CD14-positive monocyte (primary cell): ENCODE measurements around the gene MSGN1. TPM values are rescaled to one million over a fixed set of nuclear protein-coding genes. Genes with fewer than 3 reads are reported as not detected.

ENCODE experiments used
- DNase-seq, 3 donors: peaks; one replicate each; pipeline ENCODE4 v3.0.0-alpha.2; 2011 to 2022
- H2AFZ ChIP-seq: 2 replicates; pipeline ENCODE4 v1.6.0; 2012; ENCODE audit warnings: mild to moderate bottlenecking, low read depth, low read length, inconsistent platforms; ENCODE audit not compliant: insufficient read depth, poor library complexity, severe bottlenecking
- H3K27ac ChIP-seq, 2 donors: 1 replicate in 1 of 2; 2 replicates in 1 of 2; pipeline ENCODE4 v1.5.1; 2012 to 2013; ENCODE audit warnings: low read length in 2 of 2, control low read depth in 1 of 2, inconsistent platforms in 1 of 2, low read depth in 1 of 2, mild to moderate bottlenecking in 1 of 2
- H3K27me3 ChIP-seq, 2 donors: one replicate each; pipeline versions ENCODE4 v1.6.0 to v1.6.1; 2011 to 2013; ENCODE audit warnings: low read length in 2 of 2; ENCODE audit not compliant: control insufficient read depth in 2 of 2, insufficient read depth in 2 of 2
- H3K36me3 ChIP-seq, 2 donors: replicated peaks in 1 of 2; 1 replicate in 1 of 2; 2 replicates in 1 of 2; pipeline versions ENCODE4 v1.5.1 to v1.6.1; 2012 to 2013; ENCODE audit warnings: low read length in 2 of 2, control low read depth in 1 of 2, inconsistent platforms in 1 of 2, mild to moderate bottlenecking in 1 of 2; ENCODE audit not compliant: insufficient read depth in 2 of 2, control insufficient read depth in 1 of 2
- H3K4me1 ChIP-seq, 2 donors: 1 replicate in 1 of 2; 2 replicates in 1 of 2; pipeline versions ENCODE4 v1.5.1 to v1.6.1; 2012 to 2013; ENCODE audit warnings: low read length in 2 of 2, control low read depth in 1 of 2, inconsistent platforms in 1 of 2, mild to moderate bottlenecking in 1 of 2, moderate library complexity in 1 of 2; ENCODE audit not compliant: insufficient read depth in 2 of 2, control insufficient read depth in 1 of 2
- H3K4me2 ChIP-seq: replicated peaks from 2 replicates; pipeline ENCODE3; 2012; ENCODE audit warnings: low read length, moderate library complexity, mild to moderate bottlenecking; ENCODE audit not compliant: poor library complexity, severe bottlenecking; ENCODE audit errors: extremely low read depth
- H3K4me3 ChIP-seq, 3 experiments: fragments of 200-600 bp in 1 of 3; sonication (generic) in 1 of 3; replicated peaks in 1 of 3; 1 replicate in 2 of 3; 2 replicates in 1 of 3; pipeline ENCODE4 v1.5.1; 2011 to 2013; ENCODE audit warnings: low read length in 3 of 3, mild to moderate bottlenecking in 3 of 3, control low read depth in 2 of 3, low read depth in 2 of 3, inconsistent platforms in 1 of 3, moderate library complexity in 1 of 3
- H3K79me2 ChIP-seq: 2 replicates; pipeline ENCODE4 v1.6.0; 2012; ENCODE audit warnings: mild to moderate bottlenecking, control low read depth, inconsistent platforms, low read length, moderate library complexity; ENCODE audit not compliant: insufficient read depth
- H3K9ac ChIP-seq: 2 replicates; pipeline ENCODE4 v1.6.0; 2017; ENCODE audit warnings: low read length, mild to moderate bottlenecking; ENCODE audit not compliant: insufficient read depth, poor library complexity, severe bottlenecking
- H3K9me3 ChIP-seq, 2 donors: replicated peaks in 1 of 2; 1 replicate in 1 of 2; 2 replicates in 1 of 2; pipeline versions ENCODE4 v1.5.1 to v1.6.1; 2012 to 2013; ENCODE audit warnings: low read length in 2 of 2, control low read depth in 1 of 2; ENCODE audit not compliant: control insufficient read depth in 1 of 2, insufficient read depth in 1 of 2
- H4K20me1 ChIP-seq: 2 replicates; pipeline ENCODE4 v1.6.0; 2012; ENCODE audit warnings: mild to moderate bottlenecking, low read length, control low read depth, moderate library complexity; ENCODE audit not compliant: insufficient read depth
- H3K27ac Mint-ChIP-seq, 7 donors: one replicate each; pipeline ENCODE4 v1.8.0; 2020; ENCODE audit warnings: mild to moderate bottlenecking in 7 of 7, mixed read lengths in 7 of 7, moderate library complexity in 6 of 7, inconsistent platforms in 2 of 7
- H3K27me3 Mint-ChIP-seq, 3 donors: one replicate each; pipeline ENCODE4 v1.8.0; 2021 to 2022; ENCODE audit warnings: low read depth in 3 of 3, mild to moderate bottlenecking in 3 of 3, mixed read lengths in 3 of 3, moderate library complexity in 3 of 3, inconsistent platforms in 1 of 3
- H3K36me3 Mint-ChIP-seq, 2 donors: one replicate each; pipeline ENCODE4 v1.8.0; 2020; ENCODE audit warnings: mixed read lengths in 2 of 2, inconsistent platforms in 1 of 2, mild to moderate bottlenecking in 1 of 2
- H3K4me1 Mint-ChIP-seq: one replicate; pipeline ENCODE4 v1.8.0; 2020; ENCODE audit warnings: mild to moderate bottlenecking, mixed read lengths
- H3K4me3 Mint-ChIP-seq, 2 donors: one replicate each; pipeline ENCODE4 v1.8.0; 2020; ENCODE audit warnings: mild to moderate bottlenecking in 2 of 2, mixed read lengths in 2 of 2, moderate library complexity in 1 of 2
- H3K9me3 Mint-ChIP-seq, 7 donors: one replicate each; pipeline ENCODE4 v1.8.0; 2020 to 2022; ENCODE audit warnings: mixed read lengths in 7 of 7, mild to moderate bottlenecking in 6 of 7, moderate library complexity in 6 of 7, inconsistent platforms in 2 of 7
- CTCF ChIP-seq: fragments of 200-600 bp; IDR thresholded peaks from one replicate; pipeline ENCODE4 v1.8.0; 2022; ENCODE audit warnings: antibody characterized with exemption, mild to moderate bottlenecking
- WGBS: methylation state at CpG from one replicate; pipeline ENCODE4 v1.1.5; 2013; ENCODE audit warnings: missing lambda C conversion rate; ENCODE audit not compliant: insufficient coverage; 5-methylcytosine and 5-hydroxymethylcytosine counted together
- intact Hi-C, 2 donors: fragments of 100-400 bp; cut with micrococcal nuclease; formaldehyde crosslinking; loops; one replicate each; pipeline versions ENCODE4 v1.15.0 to v1.15.1; 2023
- polyA plus RNA-seq, 3 donors: library from polyadenylated mRNA; depleted of rRNA in 1 of 3; unstranded in 2 of 3; stranded (reverse) in 1 of 3; fragments of 300-500 nt in 2 of 3; fragments of >200 nt in 1 of 3; fragmentation: Illumina TruSeq in 2 of 3; gene quantifications; 1 replicate in 2 of 3; 2 replicates in 1 of 3; pipeline ENCODE4 v1.2.3, GENCODE V29; 2012 to 2021

Gene MSGN1
- polyA plus RNA-seq, 3 donors = not detected

GRCh38 chr2:17815468-17816184 is 634 bp upstream of the MSGN1 start:
- no peak for DNase-seq

GRCh38 chr2:17818235-17818815 is 2.1 kb downstream of the MSGN1 start:
- intact Hi-C loops = no loop called here
- no CpG with 5 or more reads among the region's 2 CpGs for WGBS
- Mint-ChIP-seq H3K27me3 (peaks cover 0 to 3% (median 2%) of the 10 kb centered on the region in 3 donors), H3K4me1 (peaks cover 25% of the 10 kb centered on the region), H3K9me3 (peaks cover 0 to 2% (median 0%) of the 10 kb centered on the region in 7 donors), H3K27ac (no peak overlapping the region), H3K4me3 (no peak overlapping the region), H3K36me3 (no peaks in the 10 kb centered on the region)
- H3K79me2 ChIP-seq = no peaks in the 10 kb centered on the region
- H4K20me1 ChIP-seq = no peaks in the 10 kb centered on the region
- TF ChIP-seq CTCF = no peak
- no peak overlapping the region for H2AFZ ChIP-seq
- H3K4me1 ChIP-seq = peaks cover 12 to 15% of the 10 kb centered on the region in 2 donors
- no peak overlapping the region for H3K9ac ChIP-seq
- no peak for DNase-seq
- no peaks in the 10 kb centered on the region for H3K9me3 ChIP-seq
- H3K27me3 ChIP-seq = no peaks in the 10 kb centered on the region
- H3K36me3 ChIP-seq = no peaks in the 10 kb centered on the region
- no peak overlapping the region for H3K4me3 ChIP-seq
- no peak overlapping the region for H3K4me2 ChIP-seq
- H3K27ac ChIP-seq = no peak overlapping the region

More at GRCh38 chr2:17815468-17816184, 634 bp upstream of the MSGN1 start:
- H3K27ac Mint-ChIP-seq = no peak overlapping the region
- H3K4me1 Mint-ChIP-seq = peaks cover 16% of the 10 kb centered on the region
- no peak overlapping the region for H2AFZ ChIP-seq
- H4K20me1 ChIP-seq = no peaks in the 10 kb centered on the region
- no peak overlapping the region for H3K9ac ChIP-seq
- no peak overlapping the region for H3K27ac ChIP-seq
- H3K9me3 Mint-ChIP-seq = peaks cover 0 to 2% (median 0%) of the 10 kb centered on the region in 7 donors
- intact Hi-C loops = no loop called here
- TF ChIP-seq CTCF = no peak
- no peaks in the 10 kb centered on the region for H3K36me3 ChIP-seq
- H3K27me3 Mint-ChIP-seq = peaks cover 0 to 3% (median 0%) of the 10 kb centered on the region in 3 donors
- H3K9me3 ChIP-seq = no peaks in the 10 kb centered on the region
- no peaks in the 10 kb centered on the region for H3K36me3 Mint-ChIP-seq
- H3K79me2 ChIP-seq = no peaks in the 10 kb centered on the region
- 96% methylated on average over 4 of the region's 8 CpGs for WGBS
- no peaks in the 10 kb centered on the region for H3K27me3 ChIP-seq
- H3K4me3 Mint-ChIP-seq = no peak overlapping the region
- no peak overlapping the region for H3K4me2 ChIP-seq
- H3K4me3 ChIP-seq = no peak overlapping the region
- peaks cover 13 to 16% of the 10 kb centered on the region in 2 donors for H3K4me1 ChIP-seq
